Cortex of kidney (tissue), 1 donor: Measurements from ENCODE around the gene ANXA11.

Source experiments
- DNase-seq: peaks from one replicate; lab custom pipeline; 2025; lab: John Stamatoyannopoulos, UW

Gene ANXA11

GRCh38 chr10:80187465-80188409 lies 17.6 kb downstream of the ANXA11 start:
- no peak for DNase-seq

GRCh38 chr10:80187060-80187459 lies 18.3 kb downstream of the ANXA11 start:
- DNase-seq, result no peak

- DNase-seq, result no peak
Observed at GRCh38 chr10:80186364-80187012, 18.8 kb downstream of the ANXA11 start.

DNA sequence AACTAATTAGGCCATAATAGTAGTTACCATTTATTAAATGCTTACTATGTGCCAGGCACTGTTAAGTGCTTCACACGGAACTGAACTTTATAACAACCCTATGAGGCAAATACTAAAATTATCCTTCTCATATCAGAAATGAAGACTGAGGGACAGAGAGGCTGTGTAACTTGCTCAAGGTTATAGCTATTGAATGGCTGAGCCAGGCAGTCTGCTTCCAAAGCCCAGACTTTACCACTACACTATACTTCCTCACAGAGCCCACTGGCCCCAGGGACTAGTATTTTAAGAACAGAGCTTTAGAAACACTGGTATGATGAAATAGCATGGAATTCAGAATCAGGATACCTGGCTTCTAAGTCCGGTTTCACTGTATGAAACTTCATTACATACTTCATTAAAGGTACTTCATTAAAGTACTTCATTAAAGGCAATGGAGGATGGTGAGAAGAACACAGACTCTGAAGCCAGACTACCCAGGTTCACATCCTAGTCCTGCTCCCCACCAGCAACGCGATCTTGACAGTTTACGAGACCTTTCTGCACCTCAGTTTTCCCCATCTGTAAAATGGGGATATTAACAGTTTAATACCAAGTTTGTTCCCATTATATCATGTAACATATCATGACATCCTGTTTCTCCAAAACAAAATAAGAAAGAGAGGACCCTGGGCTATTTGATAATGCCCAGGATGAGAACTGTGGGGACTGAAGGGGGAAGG lies 19.6 kb downstream of the ANXA11 start:
- DNase-seq, result no peak

GRCh38 chr10:80184291-80184690 lies 21.0 kb downstream of the ANXA11 start:
- DNase-seq, result no peak

DNA sequence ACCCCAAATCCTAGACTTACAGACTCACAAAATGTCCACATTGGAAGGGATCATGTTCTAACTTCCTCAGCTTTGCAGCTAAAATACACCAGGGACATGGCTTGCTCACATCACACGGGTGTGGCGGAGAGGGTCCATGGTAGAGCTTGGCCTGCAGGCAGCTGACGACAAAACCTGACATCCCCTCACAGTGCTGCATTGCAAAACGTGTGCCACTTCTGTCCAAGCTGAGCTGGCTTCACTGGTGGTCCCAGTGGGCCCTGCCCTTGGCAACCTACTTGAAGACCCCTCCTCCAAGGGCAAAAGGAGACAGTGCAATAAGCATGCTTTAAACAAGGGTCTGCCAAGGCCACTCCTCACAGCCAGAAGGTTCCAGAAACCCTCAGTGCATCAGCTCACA lies 21.9 kb downstream of the ANXA11 start:
- no peak for DNase-seq

DNA sequence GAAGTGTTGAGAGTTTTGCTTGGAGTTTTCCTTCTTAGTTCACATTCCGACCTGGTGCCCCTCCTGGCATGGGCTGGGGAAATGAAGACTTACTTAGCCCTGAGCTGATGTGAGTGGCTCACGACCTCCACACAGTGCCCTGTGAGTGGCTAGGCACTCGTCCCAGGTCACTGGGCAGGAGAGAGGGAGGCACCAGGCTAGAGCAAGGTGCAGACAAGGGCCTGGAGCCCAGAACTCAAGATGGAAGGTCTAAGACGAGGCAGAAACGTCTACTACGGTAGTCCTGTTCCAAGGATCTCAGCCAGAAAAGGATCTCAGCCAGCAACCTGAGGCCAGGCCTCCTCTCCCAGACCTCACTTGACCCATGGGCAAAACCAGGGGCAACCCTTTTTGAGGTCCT lies 22.4 kb downstream of the ANXA11 start:
- no peak for DNase-seq

DNA sequence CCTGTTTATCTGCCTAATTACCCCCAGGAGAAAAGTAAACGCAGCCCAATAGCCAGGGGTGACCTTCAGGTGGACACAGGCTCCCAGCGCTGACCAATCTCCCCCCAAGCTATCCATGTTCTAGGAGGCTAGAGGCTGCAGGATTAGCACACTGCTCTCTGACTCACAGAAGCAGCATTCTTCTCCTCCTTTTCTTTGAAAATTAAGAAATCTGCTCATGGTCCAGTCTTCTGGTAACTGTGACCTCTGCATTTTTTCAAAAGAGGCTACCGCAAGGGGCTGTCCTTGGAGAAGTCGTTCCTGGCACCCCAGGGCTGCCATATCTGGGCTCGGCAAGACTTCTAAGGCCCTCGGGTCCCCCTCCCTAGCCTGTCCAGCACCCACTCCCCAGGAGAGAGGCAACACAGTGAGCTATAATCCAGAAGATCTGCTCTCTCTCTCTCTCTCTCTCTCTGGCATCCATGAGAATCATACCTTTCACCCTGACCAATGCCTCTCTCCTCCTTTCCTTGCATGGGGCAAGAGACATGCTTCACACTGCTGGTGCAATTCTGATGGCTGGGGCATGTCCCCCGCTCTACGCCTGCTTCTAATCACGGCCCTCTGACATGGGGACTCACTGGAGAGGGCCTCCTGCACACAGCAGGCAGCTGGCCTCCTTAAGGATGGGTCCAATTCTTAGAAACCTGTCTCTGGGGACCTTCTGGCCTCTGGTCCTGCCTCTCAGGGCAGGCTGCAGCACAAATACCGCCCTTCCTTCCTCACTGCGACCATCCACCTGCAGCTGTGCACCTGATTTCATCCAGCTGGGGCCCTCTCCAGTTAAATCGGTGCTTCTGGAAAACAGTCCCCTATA lies 27.3 kb downstream of the ANXA11 start:
- no peak for DNase-seq

GRCh38 chr10:80176526-80176925 lies 28.8 kb downstream of the ANXA11 start:
- DNase-seq, result no peak

DNA sequence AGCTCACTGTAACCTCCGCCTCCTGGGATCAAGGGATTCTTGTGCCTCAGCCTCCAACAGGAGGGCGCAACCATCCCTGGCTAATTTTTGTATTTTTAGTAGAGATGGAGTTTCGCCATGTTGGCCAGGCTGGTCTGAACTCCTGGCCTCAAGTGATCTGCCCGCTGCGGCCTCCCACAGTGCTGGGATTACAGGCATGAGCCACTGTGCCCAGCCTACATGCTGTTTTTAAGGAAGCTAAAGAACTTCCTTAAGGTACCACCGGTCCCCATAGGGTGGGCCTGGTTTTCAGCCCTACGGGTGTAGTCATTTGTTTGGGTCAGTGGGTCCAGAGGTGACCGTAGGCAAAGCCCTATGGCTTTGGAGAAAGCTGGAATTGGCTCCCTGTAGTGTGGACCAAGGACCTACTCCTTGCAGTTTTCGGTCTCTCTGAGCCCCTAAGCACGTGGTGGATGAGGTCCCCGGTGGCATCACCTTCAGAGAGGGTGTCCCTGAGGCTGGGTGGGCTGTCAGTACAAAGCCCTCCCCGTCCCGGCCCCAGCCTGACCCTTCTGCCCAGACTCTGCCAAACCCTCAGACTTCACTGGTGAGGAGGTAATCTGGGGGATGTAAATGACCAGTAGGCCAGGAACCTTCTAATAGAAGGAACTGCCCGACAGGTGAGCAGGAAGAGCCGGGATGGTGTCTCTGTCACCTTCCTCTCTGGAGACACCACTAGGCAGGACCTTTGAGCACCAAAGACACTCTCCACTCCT lies 30.5 kb downstream of the ANXA11 start:
- no peak for DNase-seq

GRCh38 chr10:80173466-80173865 lies 31.9 kb downstream of the ANXA11 start:
- DNase-seq, result no peak

- DNase-seq, result no peak
Observed at GRCh38 chr10:80172896-80173295, 32.4 kb downstream of the ANXA11 start.

DNA sequence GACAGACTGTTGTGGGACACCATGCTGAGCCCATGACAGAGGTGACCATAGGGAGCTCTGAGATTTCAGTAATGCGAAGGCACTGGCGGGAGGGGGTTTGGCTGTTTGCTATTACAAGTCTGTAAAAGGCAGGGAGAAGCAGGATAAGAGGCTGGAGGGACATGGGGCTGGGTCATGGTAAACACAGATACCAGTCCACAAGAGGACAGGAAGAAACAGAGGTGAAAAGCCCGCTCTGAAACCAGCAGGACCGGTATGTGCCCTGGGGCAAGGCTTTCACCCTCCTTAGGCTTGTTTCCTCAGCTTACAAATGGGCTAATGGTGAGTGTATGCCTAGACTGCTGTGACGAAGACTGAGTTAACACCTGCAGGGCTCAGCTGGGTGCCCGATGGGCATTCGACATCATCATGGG lies 34.1 kb downstream of the ANXA11 start:
- DNase-seq, result no peak

DNA sequence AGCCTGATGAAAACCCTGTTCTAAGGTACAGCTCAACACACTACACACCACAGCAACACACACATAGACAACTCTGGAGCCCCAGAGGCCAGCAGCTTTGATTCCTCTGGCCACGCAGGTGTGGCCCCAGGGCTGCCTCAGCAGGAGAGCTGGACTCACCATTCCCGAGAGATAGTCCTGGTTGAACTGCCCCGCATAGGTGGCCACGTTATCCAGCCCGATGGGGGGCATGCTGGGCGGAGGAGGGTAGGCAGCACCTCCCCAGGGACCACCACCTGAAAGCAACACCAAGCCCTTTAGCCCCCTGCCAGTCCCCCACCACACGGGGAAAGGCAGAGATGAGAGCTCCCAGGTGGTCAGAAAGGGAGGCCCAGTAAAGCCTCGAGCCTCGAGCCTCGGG lies 34.7 kb downstream of the ANXA11 start:
- DNase-seq, result no peak

DNA sequence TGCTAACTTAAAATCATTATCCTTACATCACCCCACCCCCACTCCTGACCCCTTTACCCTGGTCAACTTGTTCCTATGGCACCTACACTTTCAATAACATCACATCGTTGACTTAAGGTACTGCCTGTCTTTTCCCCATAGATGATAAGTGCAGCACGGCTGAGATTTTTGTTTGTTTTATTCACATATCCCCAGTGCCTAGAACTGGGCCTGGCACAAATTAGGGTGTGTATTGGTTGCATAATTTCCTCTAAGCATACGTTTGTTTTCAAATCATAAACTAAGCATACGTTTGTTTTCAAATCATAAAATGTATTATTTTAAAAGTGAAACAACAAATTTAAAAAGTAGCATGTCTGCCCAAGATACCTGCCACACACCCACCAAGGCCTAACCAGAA lies 35.3 kb downstream of the ANXA11 start:
- no peak for DNase-seq

DNA sequence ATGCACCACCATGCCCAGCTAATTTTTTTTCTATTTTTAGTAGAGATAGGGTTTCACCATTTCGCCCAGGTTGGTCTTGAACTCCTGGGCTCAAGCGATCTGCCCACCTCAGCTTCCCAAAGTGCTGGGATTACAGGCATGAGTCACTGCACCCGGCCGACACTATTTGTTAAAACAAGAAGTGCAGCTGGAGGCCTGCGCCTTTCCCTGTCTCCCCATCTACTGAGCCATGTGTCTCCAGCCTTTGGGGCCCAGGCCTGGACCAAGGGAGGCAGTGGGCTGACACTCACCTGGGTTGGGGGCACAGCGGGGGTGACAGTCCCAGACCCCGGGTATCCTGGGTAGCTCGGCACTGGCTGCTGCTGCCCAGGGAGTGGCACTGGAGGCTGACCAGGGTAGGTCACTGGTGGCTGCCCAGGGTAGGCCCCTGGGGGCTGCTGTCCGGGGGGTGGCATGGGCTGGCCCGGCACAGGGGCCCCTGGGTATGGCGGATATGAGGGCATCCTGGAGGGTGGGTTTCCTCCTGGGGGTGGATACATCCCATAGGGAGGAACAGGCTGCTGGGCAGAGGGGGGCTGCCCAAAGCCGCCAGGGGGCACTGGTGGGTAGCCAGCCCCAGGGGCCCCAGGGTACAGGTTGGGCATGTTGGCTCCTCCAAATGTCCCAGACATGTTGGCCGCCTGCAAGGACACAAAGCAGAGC lies 36.5 kb downstream of the ANXA11 start:
- DNase-seq, result no peak

GRCh38 chr10:80168162-80168511 lies 37.2 kb downstream of the ANXA11 start:
- no peak for DNase-seq

GRCh38 chr10:80167471-80168161 lies 37.7 kb downstream of the ANXA11 start:
- DNase-seq, result no peak

- no peak for DNase-seq
Observed at GRCh38 chr10:80166581-80167470, 38.5 kb downstream of the ANXA11 start.
